ENCODE results near the gene FRMD1. TPM values are rescaled to one million over a fixed set of nuclear protein-coding genes. Genes with fewer than 3 reads are reported as not detected.

Gene FRMD1
- total and polyA plus RNA-seq, 10 of the 15 experiments (the other 5 are each of a cell fraction or from before 2014, with no cell fraction given), result not detected

DNA sequence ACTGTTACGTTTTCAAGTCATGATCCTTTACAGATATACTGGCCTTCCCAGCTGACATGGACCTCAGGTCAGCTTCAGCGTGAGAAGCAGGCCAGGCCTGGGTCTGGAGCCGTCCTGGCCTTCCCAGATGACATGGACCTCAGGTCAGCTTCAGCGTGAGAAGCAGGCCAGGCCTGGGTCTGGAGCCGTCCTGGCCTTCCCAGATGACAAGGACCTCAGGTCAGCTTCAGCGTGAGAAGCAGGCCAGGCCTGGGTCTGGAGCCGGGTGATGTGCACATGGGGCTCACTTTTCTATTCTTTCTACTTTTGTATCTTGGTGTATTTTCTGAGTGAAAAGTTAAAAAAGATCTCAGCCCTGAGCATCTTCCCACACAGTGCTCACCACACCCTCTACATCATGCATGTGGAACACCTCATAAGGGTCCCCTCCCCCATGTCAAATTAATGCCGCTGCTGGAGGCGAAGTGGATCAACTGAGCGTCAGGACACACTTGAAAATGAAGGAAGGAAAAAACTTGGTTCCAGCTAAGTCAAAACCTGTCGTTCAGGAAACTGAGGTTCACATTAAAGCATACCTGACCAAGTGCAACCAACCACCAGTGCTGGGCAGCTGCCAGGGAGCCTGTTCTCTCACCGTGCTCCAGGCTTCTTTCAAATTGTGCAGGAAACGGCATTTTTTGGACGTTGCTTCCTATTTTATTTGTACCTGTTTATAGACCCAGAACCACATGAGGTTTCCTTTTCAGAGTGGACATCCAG lies 49.4 kb downstream of the FRMD1 start:
- DNase-seq (ENCODE audit: low read depth, low spot score) (no peak), FAIRE-seq (no peak), ATAC-seq (no peak)
- no peak for TF ChIP-seq STAT1 (conservative IDR thresholded peaks at IDR 0.05)
- no peak for TF ChIP-seq TCF7 (IDR thresholded peaks at IDR 0.05; ENCODE audit: borderline replicate concordance)
- no peak for TF ChIP-seq ZBED1 (IDR thresholded peaks at IDR 0.05; ENCODE audit: borderline replicate concordance)
- no peak for TF ChIP-seq ASH2L (IDR thresholded peaks at IDR 0.05; ENCODE audit: borderline replicate concordance, low read depth)
- no peak for TF ChIP-seq IRF3 (IDR thresholded peaks at IDR 0.05)
- TF ChIP-seq PRDM15 (CRISPR knock-in tag; IDR thresholded peaks at IDR 0.05), result no peak
- TF ChIP-seq CHD4 (IDR thresholded peaks at IDR 0.05), result no peak
- TF ChIP-seq NFXL1 (IDR thresholded peaks at IDR 0.05; ENCODE audit: borderline replicate concordance), result no peak
- no peak for TF ChIP-seq FOS (IDR thresholded peaks at IDR 0.05; ENCODE audit: borderline replicate concordance, extremely low read depth, insufficient read length)
- TF ChIP-seq HDGF (IDR thresholded peaks at IDR 0.05), result no peak
- TF ChIP-seq, protein P1, sequence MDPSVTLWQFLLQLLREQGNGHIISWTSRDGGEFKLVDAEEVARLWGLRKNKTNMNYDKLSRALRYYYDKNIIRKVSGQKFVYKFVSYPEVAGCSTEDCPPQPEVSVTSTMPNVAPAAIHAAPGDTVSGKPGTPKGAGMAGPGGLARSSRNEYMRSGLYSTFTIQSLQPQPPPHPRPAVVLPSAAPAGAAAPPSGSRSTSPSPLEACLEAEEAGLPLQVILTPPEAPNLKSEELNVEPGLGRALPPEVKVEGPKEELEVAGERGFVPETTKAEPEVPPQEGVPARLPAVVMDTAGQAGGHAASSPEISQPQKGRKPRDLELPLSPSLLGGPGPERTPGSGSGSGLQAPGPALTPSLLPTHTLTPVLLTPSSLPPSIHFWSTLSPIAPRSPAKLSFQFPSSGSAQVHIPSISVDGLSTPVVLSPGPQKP (IDR thresholded peaks at IDR 0.05; ENCODE audit: low read depth, low read length), result no peak
- Histone ChIP-seq H3K36me3 (ENCODE audit: control insufficient read depth in 2 of 2, insufficient read depth in 2 of 2, low read length in 1 of 2) (no peaks in the 10 kb centered on the region), H3K9me3 (replicated peaks; ENCODE audit: control insufficient read depth, insufficient read depth, low read length) (no peaks in the 10 kb centered on the region), H3K27me3 (replicated peaks in 1 of 2; ENCODE audit: control insufficient read depth in 2 of 2, insufficient read depth in 2 of 2, low read length in 1 of 2) (no peaks in the 10 kb centered on the region), H3K4me3 (no peak overlapping the region), H3K27ac (ENCODE audit: control insufficient read depth, insufficient read depth) (no peak overlapping the region), H4K20me1 (ENCODE audit: control insufficient read depth, insufficient read depth) (no peaks in the 10 kb centered on the region), H2AFZ (ENCODE audit: control insufficient read depth, low read depth, low read length) (no peak overlapping the region), H3K9ac (ENCODE audit: control insufficient read depth, insufficient read depth, low read length) (no peak overlapping the region), H3K4me1 (ENCODE audit: control insufficient read depth, insufficient read depth, low read length) (no peaks in the 10 kb centered on the region), H3K79me2 (ENCODE audit: control insufficient read depth, insufficient read depth, low read length) (no peaks in the 10 kb centered on the region), H3K4me2 (ENCODE audit: control insufficient read depth, insufficient read depth) (no peak overlapping the region)
- ChIA-PET POLR2A (no interaction called here), SMC1A (ENCODE audit: uncharacterized antibody, unreplicated experiment) (no interaction called here), RAD21 (ENCODE audit: unreplicated experiment) (no interaction called here), CTCF (no interaction called here)
- 30% methylated on average over 14 of the region's 14 CpGs for WGBS (ENCODE audit: insufficient coverage, insufficient replicate concordance, low lambda C conversion rate, missing lambda C conversion rate)
- intact Hi-C loops (cut with micrococcal nuclease; ENCODE audit: unreplicated experiment), result no loop called here
- in situ Hi-C loops (cut with MboI), result no loop called here
- BruUV-seq (replicated peaks), result no TSS peak
